NOMO-1 (cell line): ENCODE data around the gene CYSLTR1.
"Not testable (repeated sequence)": the region's sequence is repeated elsewhere in the genome, so short reads cannot be mapped to it uniquely, and the experiment has no call there.

Experiments used
- DNase-seq, 2 experiments: peaks; one replicate each; lab custom pipeline; 2025; ENCODE audit not compliant: unreplicated experiment in 2 of 2; lab: John Stamatoyannopoulos, UW

Gene CYSLTR1, protein sequence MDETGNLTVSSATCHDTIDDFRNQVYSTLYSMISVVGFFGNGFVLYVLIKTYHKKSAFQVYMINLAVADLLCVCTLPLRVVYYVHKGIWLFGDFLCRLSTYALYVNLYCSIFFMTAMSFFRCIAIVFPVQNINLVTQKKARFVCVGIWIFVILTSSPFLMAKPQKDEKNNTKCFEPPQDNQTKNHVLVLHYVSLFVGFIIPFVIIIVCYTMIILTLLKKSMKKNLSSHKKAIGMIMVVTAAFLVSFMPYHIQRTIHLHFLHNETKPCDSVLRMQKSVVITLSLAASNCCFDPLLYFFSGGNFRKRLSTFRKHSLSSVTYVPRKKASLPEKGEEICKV

DNA sequence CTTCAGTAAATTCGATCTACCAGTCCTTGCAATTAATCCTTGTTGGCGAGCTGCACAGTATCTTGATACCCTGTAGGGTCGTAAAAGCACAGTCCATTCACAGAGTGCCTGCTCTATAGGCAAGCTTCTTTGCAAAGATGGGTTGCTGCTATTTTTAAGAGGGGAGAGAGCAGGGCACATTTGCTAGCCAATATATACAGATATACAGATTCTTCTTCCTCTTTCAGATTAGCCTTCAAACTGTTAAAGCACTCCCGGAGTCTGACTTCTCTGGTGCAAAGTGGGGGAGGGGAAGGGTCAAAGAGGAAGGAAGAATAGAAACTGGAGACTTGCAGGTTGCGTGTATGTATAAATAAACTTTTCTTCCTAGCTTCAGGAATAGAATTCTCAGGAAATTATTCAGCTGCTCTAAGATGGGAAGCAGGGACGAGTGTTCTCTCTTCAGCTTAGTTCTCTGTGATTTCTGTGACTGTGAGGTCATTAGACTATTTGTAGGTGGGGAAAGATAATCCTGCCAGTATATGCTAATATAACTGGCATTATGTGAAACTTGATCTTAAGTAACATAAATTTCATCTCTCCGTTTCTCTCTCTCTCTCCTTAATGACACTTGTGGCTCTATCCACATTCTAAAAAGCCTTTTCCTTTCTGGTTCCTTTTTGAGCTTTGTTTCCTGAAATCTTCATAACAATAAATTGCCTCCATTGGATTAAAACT, at the start of gene CYSLTR1:
TSS of gene CYSLTR1 (minus strand) at position 242 of the 717 bp plus-strand sequence. CDS start 53,865 bp downstream, outside the sequence.
- DNase-seq, result peak; percentile 74 to 84

DNA sequence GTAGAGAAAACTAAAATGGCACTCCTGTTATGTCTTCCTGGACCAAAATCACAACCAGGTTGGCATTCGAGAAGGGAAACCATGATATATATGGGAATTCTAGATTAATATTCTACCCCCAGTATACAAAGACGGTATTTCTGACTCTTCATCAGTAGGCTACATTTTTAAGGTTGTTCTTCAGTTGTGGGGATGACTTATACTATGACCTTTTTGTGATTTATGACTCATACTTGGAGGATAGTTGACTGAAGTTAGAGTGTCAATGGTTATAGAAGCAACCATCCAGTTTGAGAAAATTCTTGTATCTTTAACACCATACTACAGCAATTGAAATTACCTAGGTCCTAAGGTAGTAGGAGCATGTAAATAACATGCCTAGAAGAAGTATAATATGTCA, 49.8 kb upstream of the CYSLTR1 start:
- no peak for DNase-seq

DNA sequence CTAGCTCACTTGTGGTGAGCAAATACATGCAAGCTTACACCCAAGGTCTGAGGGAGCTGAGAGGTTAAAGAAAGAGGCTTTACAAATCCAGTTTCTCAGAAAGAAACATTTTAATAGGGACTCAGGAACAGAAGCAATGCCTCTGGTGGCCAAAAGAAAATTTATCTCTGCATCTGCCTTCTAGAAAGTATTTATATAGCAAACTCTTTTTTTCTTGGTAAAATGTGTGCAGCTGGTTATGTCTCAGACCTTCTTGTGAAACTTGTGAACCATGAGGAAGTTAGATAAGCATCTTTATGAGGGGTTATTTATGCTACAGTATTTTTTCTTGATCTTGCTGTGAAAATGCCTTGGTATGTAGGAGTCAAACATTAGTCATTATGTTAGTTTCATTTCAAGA, 48.5 kb upstream of the CYSLTR1 start:
- peak; percentile 6 to 71 for DNase-seq

DNA sequence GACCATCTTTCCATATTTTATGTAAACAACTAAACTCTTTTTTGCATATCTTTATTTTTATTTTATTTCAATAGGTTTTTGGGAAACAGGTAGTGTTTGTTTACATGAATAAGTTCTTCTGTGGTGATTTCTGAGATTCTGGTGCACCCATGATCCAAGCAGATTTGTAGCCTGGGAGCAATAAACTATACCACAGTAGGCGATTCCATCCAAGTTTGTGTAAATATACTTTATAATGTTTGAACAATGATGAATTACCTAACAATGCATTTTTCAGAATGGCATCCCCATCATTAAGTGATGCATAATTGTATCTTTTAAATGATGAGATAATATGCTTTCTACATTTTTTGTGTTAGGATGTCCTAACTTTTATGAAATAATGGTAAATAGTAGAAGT, 39.2 kb upstream of the CYSLTR1 start:
- DNase-seq, result no peak

DNA sequence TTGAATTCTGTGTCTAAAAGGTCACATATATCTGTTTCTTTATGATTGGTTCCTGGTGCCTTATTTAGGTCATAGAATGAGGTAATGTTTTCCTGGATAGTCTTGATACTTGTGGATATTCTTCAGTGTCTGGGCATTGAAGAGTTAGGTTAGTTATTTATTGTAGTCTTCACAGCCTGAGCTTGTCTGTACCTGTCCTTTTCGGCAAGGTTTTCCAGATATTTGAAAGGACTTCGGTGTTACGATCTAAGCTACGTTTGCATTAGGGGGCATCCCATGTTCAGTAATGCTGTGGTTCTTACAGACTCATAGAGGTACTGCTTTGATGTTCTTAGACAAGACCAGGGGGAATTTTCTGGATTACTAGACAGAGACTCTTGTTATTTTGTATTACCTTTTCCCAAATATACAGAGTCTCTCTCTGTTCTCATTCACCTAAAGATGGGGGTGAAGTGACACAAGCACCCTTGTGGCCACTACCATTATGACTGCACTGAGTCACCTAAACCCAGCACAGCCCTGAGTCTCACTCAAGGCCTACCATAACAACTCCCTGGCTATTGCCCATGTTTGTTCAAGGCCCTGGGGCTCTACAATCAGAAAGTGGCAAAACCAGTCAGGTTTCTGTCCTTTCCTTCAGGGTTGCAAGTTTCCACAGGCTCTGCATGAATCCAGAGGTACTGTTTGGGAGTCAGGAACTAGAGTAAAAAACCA, 30.1 kb upstream of the CYSLTR1 start:
- no peak for DNase-seq

DNA sequence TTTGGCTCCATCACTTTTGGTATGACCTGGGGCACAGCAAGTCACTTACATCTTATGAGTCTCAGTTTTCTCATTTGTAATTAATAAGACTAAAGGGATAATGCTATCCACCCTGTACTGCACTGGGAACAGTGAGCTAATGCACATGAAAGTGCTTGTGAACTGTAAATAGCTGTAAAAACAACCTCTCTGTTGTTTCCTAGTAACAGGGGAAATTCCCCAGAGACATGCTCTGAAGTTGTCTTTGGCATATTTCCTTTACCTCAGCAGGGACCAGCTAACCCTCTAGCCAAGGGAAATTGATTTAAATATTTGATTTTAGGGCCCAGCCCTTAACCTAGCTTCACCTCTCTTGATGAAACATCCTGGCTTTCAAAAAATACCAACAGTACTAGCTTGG, 6.1 kb upstream of the CYSLTR1 start:
- no peak for DNase-seq

DNA sequence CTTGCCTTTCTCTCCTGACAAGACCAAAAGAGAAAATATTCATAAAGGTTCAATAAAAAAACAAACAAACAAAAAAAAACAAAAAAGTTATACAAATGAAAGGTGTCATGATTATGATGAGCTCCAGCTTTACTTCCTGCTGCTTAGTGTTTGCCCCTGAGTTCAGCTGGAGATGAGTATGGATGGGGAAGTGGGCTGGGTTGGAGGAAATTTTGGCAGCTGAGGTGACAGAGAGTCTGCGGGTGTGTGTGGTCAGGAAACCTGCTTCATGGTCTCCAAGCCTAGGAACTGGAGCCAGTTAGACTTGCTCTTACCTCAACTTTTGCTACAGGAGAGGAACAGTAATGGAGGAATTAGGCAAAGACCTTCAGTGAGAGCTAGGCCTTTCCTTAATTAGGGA, 4.3 kb upstream of the CYSLTR1 start:
- peak in 1 of 2 experiments; percentile 20 for DNase-seq

DNA sequence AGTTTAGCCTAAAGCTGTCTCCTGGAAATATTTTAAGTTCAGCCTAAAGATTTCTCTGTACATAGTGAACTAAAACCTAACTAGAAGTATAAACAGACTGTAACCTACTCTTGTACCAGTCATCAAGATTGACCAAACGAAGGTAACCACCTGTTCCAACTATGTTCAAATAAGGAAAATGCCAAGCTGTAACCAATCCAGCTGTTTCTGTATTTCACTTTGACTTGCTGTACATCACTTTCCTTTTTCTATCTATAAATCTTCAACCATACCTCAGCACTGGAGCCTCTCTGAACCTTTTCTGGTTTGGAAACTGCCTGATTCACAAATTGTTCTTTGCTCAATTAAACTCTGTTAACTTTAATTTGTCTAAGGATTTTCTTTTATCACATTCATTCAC, 3.1 kb upstream of the CYSLTR1 start:
- DNase-seq, result no peak

DNA sequence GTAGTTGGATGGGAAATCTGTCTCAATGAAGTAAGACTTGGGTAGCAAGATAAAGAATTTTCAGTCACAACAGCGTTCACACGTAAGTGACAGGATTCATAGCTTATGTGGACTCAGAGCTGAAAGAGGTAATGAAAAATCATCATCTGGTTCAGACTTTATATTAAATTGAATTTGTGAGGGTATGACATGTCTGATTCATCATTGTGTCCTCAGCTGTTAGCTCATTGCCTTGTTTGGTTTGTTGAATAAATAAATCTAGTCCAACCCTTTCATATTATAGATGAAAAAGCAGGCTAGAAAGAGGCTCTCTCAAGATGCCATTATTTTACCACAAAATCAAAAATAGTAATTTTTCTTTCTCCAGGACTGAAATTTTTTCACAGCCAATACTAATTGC, 2.7 kb upstream of the CYSLTR1 start:
- DNase-seq, result no peak

DNA sequence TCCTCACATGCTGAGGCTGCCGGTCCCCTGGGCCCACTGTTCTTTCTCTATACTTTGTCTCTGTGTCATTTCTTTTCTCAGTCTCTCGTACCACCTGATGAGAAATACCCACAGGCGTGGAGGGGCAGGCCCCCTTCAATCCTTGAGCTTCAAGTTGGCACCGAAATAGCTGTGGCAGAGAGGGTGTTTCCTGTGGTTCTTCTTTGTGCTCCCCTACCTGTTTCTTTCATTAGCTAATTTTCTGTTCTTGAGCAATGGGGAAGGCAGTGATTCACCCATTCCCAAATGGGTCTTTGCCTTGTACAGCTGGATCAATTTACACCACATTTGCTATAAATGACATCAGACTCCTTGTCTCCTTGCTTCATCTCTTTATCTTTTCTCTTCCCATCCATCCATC, 2.1 kb upstream of the CYSLTR1 start:
- no peak for DNase-seq

DNA sequence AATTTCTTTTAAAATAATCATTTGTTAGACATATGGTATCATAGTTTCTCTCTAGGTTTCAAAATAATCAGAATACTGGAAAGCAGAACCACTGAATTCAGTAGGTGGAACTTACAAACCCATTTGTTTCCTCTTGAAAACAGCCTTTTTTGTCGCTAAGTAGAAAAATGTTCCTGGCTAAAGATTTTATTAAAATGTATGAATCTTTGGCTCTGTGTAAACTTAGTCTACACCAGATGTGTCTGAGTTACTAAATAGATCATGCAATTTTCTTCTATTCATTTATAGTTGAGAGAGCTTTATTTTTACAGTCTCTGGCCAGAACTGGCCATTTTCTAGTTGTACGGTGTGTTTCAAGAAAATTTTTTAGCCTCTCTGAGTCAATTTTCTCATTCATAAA, 1.0 kb downstream of the CYSLTR1 start:
- peak in 1 of 2 experiments; percentile 46 for DNase-seq

DNA sequence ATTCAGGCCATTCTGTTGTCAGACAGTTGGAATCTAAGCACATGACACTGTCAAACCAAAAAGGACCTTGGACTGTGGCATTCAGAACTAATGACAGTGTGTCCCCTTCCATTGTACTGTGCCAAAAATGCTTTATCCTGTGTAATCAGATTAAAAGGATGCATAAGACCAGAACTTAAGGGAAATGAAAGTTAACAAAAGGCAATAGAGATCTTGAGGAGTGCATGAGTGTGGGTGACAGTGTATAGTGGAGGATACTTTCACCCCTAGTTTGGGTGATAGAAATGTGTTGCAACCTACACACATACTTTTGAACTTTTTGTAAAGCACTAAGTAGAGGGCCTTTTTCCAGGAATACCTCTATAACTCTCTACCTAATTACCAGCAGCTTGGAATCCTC, 4.5 kb downstream of the CYSLTR1 start:
- peak; percentile 7 to 27 for DNase-seq

DNA sequence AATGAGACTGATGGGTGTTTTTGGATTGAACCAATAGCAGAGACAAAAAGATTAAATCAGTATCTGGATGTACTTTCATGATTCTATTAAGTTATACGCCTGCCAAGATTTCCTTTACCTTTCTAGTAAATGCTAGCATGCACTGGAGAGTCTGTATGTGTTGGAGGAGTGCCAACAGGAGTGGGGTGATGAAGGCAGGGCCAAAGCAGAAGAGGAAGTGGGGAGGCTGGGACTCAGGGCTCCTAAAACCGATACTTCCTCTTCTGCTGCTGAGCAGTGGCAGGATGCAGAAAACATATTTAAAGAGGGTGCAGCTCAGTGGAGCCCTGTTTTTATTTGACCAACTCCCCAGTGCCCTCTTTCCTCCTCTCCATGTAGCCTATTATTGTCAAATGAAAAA, 5.6 kb downstream of the CYSLTR1 start:
- DNase-seq, result peak; percentile 93

DNA sequence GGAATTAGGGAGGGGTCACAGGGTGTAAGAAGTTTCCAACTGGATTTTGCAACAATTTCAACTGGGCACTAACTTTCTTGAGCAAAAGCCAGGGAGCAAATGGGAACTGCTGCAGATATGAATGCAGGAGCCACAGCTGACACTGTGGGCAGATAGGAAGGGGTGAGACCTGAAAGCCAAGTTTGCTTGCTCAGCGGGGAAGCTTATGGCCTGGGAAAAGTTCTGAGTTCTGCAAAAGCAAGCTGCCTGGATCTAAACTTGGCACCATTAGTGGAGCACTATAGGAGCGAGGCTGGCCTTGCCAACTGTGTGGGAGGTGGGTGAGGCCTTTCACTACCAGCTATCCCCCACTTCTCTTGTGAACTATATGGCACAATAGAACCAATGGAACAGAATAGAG, 11.1 kb downstream of the CYSLTR1 start:
- DNase-seq, result no peak

DNA sequence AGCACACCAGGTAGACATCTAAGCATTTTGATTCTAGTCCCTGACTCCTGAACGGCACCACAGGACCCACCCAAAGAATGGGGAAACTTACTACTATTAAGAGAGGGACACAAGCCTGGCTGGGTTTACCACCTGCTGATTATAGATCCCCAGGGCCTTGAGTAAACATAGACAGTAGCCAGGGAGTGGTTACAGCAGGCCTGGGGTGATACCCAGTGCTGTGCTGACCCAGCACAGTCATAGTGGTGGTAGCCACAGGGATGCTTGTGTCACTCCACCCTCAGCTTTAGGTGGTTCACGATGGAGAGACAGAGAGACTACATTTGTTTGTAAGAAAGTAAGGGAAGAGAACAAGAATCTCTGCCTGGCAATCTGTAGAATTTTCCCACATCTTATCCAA, 11.7 kb downstream of the CYSLTR1 start:
- no peak for DNase-seq

DNA sequence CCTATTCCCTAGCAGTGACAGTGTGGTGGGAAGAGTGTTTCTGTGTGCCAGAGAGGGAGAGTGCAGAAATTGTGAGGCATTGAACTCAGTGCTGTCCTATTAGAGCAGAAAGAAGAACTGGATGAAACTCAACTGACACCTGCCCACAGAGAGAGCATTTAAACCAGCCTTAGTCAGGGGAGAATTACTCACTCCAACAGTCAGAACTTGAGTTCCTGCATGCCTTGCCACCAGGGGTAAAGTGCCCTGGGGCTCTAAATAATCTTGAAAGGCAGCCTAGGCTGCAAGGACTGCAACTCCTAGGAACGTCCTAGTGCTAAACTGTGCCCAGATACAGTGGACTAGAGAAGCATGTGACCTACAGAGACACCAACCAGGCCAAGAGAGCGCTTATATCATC, 12.8 kb downstream of the CYSLTR1 start:
- DNase-seq, result peak; percentile 47 to 74

DNA sequence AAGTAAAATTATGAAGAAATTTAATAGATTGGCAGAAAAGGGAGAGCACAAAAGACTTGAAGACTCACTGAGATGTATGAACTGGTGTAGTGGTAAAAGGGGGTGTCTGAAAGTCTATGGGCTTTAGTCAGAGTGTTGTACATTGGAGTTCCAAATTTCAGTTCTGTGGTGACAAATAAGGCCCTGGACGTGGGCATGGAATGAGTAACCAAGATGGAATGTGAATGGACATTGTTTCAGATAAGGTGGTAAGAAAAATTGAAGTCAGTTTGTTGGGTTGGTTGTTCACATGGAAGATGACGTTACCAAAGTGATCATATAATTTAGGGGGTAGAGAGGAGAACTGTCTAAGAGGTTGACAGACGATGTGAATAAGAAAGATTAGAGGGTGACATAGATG, 13.9 kb downstream of the CYSLTR1 start:
- DNase-seq, result no peak

DNA sequence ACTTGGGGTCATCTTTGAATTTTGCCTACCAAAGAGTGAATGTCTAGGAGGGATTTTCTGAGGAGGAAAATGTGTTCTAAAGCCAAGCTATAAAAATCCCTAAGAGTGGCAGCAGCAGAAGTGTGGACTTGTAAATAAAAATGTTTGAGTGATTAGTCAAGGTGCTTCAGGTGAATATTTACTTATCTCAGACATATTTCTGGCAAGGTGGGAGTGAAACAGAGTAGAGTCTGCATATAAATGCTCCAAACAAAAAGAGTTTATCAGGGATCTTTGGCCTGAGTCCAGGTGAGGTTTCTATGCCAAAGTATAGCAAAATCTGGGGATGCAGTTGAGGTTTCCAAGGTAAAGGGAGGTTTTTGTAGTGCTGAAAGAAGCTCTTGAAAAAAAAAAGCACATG, 19.7 kb downstream of the CYSLTR1 start:
- DNase-seq, result no peak

DNA sequence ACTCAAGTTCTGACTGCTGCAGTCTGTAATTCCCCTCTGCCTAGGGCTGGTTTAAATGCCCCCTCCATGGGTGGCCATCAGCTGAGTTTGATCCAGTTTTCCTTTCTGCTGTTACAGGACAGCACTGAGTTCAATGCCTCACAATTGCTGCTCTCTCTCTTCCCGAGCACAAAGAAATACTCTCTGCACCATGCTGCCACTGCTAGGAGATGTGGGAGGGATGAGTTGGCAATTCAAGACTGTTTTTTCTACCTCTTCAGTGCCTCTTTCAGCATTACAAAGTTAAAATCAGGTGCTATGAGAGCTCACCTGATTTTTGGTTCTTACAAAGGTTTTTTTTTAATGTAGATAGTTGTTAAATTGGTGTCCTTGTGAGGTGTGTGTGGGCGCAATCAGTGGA, 24.3 kb downstream of the CYSLTR1 start:
- no peak for DNase-seq

DNA sequence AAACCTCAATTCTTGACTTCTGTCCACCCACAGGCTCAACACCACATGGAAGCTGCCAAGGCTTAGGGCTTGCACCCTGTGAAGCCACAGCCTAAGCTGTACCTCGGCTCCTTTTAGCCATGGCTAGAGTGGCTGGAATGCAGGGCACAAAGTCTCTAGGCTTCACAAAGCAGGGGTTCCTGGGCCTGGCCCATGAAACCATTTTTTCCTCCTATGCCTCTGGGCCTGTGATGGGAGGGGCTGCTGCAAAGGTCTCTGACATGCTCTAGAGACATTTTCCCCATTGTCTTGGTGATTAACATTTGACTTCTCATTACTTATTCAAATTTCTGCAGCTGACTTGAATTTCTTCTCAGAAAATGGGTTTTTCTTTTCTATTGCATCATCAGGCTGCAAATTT, 26.5 kb downstream of the CYSLTR1 start:
- DNase-seq, result not testable (repeated sequence)

DNA sequence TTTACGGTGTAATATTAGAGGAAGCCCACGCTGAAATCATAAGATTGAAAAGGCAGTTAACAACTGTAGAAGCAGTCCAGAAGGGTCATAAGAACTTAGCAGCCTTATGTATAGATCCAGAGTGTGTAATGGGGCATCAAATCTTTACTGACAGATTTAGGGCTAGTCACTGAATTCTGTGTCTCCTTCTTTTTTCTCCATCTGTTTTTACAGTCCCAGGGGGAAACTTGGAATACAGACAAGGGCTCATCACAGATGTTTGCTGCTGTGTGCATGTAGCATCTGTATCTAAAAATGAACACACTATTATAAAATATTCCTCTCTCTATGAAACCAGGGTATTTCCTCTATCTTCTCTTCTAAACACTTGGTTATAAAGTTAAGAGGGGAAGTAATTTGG, 43.9 kb downstream of the CYSLTR1 start:
- no peak for DNase-seq

DNA sequence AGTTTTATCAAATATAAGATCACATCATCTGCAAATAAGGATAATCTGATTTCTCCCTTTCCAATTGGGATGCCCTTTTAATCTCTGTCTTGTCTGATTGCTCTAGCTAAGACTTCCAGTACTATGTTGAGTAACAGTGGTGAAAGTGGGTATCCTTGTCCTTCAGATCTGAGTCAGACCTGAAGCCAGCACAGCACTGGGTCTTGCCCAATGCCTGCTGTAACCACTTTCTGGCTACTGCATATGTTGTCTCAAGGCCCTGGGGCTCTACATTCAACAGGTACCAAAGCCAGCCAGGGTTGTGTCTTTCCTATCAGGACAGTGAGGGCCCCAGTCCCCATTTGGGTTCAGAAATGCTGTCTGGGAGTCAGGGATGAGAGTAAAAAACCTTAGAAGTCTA, 90.3 kb downstream of the CYSLTR1 start:
- no peak for DNase-seq
